NCI-H1930 (cell line): ENCODE data around the gene SCN4B.
A peak's percentile ranks its signal among the peaks of the same experiment; 100 is the strongest.

Experiments
- DNase-seq, 2 experiments: peaks; one replicate each; lab custom pipeline; 2025; lab: John Stamatoyannopoulos, UW

SCN4B gene

GRCh38 chr11:118152020-118152551 is 537 bp downstream of the SCN4B start:
- no peak for DNase-seq

GRCh38 chr11:118151431-118151830 is 1.2 kb downstream of the SCN4B start:
- DNase-seq: no peak

- no peak for DNase-seq
These were observed 3.1 kb downstream of the SCN4B start for GRCh38 chr11:118149493-118149892.

- no peak for DNase-seq
These were observed 3.8 kb downstream of the SCN4B start for GRCh38 chr11:118148856-118149255.

DNA sequence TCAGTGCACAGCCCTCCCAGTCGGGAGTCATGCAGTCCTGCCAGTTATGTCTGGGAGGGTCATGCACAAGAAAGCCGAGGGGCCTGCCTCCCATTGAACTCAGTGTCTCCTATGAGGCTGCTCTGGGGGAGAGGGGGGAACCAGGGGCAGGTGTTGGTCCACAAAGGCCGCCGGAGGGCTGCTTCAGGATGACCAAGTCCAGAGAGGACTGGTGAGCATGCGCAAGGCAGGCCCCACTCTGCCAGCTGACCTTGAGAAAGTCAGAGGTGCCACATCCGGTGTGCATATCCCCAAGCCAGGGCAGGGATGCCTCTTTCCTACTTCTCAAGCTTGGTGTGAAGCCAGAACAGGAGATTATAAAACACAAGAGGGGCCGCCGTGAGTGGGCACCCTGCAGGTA is 4.4 kb downstream of the SCN4B start:
- no peak for DNase-seq

GRCh38 chr11:118147502-118147901 is 5.1 kb downstream of the SCN4B start:
- DNase-seq: no peak

DNA sequence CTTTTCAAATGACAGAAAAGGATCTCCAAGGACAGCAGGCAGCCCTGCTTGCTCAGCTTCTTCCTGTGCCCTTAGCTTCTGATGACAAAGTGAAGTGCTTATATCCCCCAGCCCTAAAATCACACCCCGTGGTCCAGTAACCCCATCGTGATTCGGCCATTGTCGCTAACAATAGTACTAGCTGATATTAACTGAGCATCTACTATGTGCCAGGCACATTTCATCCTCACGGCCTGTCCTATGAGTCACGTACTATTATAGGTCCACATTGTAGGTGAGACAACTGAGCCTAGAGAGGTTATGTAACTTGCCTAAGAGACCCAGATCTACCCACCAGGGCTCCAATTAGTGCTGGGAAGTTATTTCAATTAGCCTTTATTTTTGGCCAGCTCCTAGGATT is 6.1 kb downstream of the SCN4B start:
- DNase-seq: no peak

- DNase-seq: peak; percentile 63 to 77
These were observed 7.1 kb downstream of the SCN4B start for GRCh38 chr11:118145285-118146227.

DNA sequence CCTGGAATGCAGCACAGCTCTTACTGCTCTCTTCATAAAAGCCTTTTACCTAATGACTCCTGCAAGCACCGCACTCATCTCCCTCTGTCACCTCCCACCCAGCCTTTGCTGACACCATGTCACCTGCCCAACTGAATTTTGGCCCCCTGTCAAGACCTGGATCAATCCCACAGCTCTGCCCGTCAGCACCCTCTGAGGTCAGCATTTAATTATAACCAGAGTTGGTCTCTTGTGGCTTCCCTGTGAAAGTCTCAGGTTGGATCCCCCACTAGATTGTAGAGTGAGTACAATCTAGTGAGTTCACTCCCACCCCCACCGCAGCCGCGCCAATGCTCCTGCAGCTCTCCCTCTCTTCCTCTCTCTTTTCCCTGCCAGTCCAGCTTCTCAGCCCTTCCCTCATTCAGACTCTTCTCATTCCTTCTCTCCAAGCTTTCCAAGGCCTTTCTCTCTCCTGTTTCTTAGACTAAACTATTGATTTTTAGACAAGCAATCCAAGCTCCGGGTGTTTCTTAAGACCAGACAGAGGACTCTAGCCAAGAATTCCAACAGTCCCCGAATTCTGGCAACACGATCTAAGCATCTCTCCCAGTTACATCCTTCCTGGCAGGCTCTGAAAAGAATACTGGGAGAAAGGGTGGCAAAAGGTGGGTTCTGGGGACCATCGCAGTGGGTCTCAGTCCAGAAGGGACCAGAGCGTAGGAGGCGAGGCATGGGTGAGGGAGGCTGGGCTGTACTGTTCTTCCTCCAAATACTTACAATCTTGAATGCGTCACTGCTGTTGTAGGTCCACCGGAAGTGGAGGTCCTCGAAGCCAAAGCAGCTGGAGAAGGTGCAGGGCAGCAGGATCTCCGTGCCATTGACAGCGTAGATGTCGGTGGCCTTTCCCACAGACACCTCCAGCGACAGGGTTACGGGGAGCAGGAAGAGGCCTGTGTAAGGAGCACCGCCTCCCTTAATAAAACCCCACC is 8.0 kb downstream of the SCN4B start:
- DNase-seq: no peak

GRCh38 chr11:118143661-118144185 is 8.9 kb downstream of the SCN4B start:
- no peak for DNase-seq

DNA sequence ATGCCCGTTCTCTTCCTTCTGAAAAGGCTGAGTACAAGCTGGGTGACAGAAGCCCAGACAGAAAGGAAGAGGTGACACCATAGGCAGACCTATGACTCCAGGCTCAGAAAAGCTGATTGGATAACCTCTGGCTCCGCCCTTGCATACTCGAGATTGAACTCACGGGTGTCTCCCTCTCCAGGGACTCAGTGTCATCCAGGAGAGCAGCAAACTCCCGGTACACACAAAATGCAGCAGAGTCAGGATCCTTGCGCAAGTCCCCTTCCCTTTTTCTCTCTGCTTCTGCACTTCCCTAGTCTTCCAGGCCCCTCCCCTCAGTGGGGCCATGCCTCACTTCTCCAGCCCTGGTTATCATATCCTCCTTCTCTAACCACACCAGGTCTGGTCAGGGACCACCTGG is 9.8 kb downstream of the SCN4B start:
- no peak for DNase-seq

DNA sequence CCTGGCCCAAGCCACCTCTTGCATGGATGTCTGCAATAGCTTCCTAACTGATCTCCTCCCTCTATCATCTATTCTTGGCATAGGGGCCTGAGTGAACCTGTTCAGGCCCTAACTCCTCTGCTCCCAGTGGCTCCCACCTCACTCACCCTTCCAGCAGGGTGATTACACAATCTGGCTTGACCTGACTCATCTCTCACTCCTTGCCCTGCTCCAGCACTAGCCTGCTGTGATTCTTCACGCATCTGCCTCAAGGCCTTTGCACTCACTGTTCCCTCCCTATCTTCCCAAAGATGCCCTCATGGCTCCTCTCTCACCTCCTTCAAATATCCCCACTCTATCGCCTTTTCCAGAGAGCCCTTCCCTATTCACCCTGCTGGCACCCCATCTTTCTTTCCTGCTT is 10.5 kb downstream of the SCN4B start:
- DNase-seq: no peak

DNA sequence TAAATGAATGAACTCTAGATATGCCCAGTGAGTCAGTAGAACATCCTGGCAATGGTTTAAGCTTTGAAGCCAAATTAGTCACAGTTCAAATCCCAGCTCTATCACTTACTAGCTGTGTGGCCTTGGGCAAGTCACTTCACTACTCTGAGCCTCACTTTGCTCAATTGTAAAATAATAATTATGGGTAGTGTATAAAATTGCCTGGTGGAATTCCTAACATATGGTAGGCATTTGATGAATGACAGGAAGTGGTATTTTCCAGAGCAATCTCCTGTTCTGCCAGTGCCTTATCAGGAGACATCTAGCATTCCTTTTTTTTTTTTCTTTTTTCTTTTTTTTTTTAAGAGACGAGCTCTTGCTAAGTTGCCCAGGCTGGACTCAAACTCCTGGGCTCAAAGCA is 13.0 kb downstream of the SCN4B start:
- DNase-seq: no peak

- no peak for DNase-seq
These were observed 13.7 kb downstream of the SCN4B start for GRCh38 chr11:118138839-118139420.

GRCh38 chr11:118136801-118137200 is 15.8 kb downstream of the SCN4B start:
- DNase-seq: no peak

GRCh38 chr11:118136341-118136740 is 16.3 kb downstream of the SCN4B start:
- DNase-seq: no peak

DNA sequence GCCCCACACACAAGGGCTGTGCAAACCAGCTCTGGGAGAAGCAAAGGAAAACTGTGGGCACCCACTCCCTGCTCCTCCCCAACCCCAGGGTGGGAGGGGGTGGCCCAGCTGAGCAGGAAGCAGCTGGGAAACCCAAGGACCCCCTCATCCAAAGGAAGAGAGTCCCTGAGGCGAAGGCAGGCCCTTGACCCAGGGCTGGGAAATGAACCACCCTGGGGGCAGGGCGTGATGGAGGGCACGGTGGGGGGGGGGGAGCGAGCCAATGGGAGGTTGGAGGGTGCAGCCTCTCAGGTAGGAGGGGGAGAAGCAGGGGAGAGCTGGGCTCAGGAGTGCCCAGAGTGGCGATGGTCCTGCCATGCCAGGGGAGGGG is 16.8 kb downstream of the SCN4B start:
- DNase-seq: no peak

GRCh38 chr11:118135051-118135795 is 17.4 kb downstream of the SCN4B start:
- DNase-seq: no peak

DNA sequence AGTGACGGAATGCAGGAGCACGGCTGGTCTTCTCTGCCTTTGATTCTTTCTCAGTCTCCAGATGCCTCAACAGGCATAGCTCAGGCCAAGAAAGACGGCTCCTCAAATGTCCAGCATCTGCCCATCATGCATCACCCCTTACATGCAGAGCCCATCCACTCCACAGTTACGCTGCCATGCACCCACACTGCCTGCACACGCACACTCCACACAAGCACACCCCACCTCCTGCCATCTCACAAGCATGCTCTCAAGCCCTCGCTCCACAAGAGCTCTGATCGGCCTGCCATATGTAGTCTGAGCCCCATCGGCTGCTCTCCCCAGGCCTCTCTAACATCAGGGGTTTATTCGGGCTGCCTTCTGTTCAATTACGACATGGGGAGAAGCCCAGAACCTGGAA is 18.8 kb downstream of the SCN4B start:
- DNase-seq: no peak

DNA sequence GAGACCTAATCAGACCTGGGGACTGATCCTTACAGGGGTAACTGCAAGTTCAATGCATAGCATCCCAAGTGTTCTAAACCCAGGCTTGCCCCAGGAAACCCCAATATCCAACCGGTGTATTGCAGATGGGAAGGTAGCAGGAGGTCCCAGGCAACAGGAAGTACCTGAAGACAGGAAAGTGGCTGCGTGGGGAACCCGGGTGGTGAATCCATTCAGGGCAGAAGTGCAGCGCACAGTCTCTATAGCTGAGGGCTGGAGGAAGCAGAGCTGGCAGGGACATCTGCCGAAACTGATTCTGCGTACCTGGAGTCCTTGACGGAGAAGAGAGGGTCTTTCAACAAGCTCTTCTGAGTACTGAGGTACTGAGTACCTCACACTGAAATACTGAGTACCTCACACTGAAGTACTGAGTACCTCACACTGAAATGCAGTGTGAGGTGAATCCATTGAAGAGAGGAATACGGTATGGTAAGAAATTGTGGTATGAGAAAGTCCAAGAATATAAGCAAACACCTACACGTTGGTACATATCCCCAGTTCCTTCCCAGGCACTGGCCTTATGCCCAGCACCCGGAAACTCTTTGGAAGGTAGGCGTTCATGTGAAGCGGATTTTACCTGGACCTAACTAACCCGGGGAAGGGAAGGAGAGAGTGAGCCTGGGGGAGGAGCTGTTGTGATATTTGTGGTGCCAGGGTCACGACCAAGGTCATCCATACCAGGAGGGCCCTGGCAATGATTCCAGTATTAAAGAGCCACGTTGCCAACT is 20.1 kb downstream of the SCN4B start:
- no peak for DNase-seq
